Measurements from ENCODE around the gene DENND2D.
A peak's percentile ranks its signal among the peaks of the same experiment; 100 is the strongest.
"Not testable (repeated sequence)": the region's sequence is repeated elsewhere in the genome, so short reads cannot be mapped to it uniquely, and the experiment has no call there.

DENND2D gene

DNA sequence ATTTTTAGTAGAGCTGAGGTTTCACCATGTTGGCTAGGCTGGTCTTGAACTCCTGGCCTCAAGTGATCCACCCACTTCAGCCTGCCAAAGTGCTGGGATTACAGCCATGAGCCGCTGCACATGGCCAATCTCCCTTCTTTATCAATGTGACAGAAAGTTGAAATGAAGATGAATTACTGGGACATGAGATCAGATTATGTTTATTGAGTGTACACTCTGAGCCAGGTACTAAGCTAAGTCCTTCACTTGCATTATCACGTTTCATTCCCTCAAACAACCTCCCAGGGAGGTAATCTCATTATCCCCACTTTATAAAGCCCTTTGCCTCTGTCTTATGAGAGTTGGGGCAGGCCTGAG lies 20.8 kb upstream of the DENND2D start:
- no peak for DNase-seq

DNA sequence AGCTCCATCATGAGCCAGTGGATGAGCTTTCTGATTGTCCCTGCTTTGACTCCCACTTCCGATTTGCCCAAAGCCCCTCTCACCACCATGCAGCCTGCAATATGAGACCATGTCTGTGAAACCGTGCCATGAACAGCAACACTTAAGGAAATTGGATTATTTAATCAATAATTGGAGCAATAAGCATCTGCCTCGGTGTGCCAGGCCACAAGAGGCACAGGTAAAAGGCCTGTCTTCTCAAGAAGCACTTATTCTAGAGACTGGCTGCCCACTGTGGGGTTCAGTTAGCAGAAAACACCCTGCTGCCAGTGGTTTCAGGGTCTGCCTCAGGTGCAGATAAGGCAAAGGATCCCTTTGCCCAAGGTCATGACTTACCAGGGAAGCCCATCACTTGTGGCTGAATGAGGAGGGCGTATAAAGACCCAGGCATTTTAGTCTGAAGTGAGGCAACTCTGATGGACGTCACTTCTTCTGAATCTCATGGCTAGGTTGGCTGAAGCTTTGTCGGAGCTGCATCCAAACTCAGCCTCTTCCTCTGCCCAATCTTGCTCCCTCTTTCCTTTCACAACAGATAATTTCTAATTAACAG lies 19.9 kb upstream of the DENND2D start:
- DNase-seq: no peak

DNA sequence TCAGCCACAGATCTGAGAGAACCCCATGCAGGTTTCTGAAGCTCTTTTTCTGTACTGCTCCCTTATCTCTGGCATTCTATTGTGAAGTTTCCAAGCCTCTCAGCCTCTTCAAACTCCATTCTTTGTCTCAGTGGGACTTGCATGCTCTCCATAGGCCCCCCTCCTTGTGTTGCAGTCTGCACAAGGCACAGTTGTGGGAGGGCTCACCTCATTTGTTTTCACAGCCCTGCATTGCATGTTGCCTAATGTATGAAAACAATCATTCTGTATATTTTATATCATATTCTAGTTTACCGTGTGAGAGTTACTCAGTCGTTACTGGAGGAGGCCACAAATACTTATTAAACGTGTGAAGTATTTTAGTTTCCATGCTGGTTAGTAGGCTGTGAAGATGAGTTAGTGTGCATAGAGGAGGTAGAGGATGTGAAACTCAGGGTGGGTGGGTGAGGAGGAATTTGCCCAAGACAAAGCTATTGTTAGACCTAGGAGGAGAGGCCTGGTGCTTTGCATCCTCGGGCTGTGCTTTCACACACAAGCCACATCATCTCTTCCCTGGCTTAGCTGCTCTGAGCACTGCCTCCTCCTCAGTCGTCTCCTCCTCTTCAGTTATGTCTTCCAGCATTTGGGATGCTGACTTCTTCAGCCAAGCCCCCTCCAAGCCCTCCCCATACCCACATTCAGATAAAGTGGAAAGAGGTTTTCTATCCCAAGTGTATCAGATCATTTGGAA lies 19.3 kb upstream of the DENND2D start:
- DNase-seq: no peak

DNA sequence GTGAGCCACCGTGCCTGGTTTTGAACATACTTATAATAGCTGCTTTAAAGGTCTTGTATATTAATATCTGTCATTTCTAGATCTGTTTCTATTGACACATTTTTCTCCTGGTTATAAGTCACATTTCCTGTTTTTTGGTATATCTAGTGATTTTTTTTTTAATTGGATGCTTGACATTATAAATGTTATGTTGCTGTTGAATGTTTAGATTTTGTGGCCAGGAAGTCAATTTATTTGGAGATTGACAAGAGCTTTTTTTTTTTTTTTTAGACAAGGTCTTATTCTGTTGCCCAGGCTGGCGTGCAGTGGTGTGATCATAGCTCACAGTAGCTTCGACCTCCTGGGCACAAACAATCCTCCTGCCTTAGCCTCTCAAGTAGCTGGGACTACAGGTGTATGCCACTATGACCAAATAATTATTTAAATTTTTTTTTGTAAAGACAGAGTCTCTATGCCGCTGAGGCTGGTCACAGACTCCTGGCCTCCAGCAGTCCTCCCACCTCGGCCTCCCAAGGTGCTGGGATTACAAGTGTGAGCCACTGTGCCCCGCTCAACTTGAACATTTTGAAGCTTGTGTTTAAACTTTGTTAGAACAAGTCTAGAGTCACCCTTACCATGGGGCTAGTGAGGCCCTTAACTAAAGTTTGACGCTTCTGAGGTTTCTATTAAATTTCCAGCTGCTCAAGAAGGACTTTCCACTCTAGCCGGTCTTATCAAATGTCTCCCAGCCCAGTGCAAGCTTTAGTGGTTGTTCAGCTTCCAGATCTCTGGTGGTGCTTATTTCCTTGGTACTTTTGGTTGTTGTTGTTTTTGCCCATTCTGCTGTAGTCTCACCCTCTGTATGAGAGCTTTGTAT lies 18.5 kb upstream of the DENND2D start:
- no peak for DNase-seq

DNA sequence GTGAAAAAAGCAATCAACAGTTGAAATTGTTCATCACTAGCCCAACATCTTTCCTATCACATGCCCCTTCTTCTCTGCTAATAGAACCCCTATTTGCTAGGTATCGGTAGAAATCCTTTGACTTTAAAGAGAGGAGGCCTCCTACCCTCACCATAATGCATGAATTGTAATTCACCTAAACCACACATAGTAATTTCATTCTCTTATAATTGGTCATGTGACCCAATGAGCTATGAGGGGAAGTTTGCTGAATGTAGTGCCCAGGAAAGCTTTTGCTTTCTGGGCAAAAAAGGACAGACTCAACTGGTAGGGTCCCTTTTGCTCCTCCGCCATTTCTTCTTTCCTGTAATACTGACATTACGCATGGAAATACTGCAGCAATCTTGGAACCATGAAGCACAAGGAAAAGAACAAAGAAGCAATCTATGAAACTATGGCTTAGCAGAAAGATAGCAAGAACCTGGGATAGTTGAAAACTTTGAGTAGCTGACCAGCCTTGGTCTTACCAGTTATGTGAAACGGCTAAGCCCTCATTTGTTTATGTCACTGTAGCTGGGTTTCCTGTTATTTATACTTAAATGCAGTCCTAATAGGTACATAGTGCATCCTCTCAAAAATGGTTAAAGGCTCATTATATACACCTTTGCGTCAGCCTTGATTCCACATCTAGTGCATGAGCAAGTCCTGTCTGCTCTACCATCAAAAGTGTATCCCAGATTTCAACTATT lies 16.9 kb upstream of the DENND2D start:
- no peak for DNase-seq

DNA sequence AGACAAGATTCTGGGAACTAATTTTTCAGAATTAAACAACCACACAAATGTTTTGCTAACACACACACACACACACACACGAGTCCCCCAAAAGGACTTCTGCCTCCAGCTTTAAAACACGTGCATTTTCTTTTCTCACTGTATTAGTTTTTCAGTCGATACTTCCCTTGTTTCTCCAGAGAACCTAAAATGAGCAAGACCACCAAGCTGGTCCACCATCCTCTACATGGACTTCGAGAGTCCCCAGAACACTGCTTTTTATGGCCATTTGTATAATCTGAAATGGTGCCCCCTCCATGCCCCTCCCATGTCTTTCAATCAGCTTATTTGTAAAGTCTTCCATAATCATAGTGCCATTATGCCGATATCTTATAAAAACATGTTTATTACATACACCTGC lies 16.3 kb upstream of the DENND2D start:
- no peak for DNase-seq

DNA sequence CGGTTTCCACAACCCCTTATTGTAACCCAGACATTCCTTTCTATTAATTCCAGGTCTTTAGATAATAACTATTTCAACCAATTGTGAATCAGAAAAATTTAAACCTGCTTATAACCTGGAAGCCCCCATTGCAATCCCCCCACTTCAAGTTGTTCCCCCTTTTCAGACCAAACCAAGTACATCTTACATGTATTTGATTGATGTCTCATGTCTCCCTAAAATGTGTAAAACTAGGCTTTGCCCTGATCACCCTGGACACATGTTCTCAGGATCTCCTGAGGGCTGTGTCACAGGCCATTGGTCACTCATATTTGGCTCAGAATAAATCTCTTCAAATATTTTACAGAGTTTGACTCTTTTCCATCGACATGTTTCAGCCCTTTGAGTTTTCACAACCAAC lies 14.8 kb upstream of the DENND2D start:
- DNase-seq: not testable (repeated sequence)

DNA sequence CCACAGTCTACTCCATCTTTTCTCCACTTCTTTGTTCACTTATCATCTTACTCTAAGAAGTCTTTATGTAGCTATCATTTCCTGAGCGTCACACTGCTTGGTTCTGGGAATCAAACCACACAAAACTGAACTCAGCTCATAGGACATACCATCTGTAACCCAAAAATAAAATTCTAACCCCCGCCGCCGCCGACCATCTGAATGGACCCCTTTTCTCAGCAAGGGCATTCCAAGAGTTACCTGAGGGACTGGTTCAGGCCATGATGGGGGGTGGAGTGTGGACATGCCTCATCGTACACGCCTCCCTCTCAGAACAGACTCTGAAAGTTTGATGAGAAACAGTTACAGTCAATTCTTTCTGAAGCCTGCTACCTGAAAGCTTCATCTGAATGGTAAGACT lies 14.4 kb upstream of the DENND2D start:
- no peak for DNase-seq

DNA sequence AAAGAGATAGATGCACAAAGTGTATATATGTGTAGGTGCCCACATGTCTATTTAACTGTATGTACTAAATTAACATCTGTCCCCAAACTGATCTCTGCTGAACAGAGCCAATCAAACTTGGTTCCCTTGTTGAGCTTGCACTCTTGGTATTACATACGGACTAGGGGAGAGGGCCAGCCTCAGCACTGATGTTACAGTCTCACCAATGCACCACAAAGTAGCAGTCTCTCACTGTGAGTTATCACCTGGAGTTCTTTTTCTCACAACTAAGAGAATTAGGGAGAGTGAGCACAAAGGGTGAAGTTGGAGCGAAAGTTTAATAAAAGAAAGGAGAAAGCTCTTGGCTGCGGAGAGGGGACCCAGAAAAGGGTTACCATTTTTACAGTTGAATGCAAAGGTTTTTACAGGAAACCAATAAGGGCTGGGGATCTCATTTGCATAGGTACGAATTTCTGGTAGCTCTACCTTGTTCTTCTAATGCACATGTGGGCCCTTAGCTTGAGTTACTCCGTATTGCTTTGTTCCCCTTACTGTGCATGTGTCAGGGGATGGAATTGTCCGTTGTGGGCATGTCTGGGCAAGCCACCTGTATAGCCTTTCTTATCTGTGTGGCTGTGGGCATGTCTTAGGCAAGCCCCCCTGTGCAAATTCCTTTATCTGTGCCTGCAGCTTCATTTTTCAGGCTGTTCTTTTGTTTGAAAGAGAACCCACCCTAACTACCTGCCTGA lies 13.8 kb upstream of the DENND2D start:
- no peak for DNase-seq

DNA sequence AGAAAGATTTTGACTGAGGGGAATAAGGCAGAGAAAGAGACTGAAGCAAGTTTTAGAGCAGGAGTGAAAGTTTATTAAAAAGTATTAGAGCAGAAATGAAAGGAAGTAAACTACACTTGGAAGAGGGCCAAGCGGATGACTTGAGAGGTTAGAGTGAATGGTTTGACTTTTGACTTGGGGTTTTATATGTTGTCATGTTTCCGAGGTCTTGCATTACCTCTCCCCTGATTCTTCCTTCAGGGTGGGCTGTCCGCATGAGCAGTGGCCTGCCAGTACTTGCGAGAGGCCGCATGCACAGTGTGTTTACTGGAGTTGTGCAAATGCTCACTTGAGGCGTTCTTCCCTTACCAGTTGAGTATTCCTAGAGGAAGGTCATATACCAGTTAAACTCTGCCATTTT lies 13.0 kb upstream of the DENND2D start:
- no peak for DNase-seq

DNA sequence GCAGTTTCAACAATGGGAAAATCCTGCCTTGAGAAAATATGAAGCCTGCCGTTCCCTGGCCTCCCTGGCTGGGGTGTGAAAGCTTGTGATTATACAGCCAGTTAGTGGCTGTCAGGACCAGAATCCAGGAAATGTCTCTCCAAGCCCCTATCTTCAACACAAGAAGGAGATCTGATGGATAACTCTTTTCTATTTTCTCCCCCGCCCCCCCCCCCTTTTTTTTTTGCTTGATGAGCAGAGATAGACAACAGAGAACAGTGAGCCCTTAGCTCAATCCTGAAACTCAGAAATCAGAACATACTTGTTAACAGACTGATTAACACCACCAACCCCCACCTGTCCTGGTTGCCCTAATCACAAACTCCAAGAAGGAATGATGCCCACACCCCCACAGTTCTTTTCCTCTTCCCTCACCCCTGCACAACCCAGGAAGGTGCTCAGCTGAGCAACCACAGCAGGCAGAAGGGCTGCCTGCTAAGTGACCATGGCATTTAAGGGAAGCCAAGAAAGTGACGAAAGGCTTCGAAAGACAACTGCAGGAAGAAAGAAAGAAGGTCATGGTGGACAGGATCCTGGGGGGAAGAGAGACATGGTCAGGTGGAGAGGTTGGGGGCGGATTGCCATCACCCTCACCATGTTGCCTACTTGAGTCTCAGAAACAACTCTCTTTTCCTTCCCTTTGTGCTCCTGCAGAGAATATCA lies 12.3 kb upstream of the DENND2D start:
- no peak for DNase-seq

DNA sequence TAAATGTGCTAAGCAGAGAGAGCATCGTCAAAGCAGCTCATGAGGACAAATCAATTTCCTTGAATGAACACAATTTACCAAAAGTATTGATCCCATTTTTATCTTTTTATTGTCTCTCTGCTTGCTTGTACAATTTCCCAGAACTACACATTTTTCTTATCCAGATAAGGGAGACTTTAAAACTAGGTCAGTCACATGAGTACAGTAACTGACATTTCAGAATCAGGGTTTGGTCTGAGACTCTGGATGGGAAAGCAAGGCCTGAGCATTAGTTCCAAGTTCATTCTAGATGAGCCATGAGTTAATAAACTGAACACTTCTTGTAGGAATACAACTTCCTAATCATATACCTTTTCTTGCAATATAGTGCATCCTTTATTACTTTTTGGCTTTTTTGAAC lies 11.5 kb upstream of the DENND2D start:
- DNase-seq: no peak

DNA sequence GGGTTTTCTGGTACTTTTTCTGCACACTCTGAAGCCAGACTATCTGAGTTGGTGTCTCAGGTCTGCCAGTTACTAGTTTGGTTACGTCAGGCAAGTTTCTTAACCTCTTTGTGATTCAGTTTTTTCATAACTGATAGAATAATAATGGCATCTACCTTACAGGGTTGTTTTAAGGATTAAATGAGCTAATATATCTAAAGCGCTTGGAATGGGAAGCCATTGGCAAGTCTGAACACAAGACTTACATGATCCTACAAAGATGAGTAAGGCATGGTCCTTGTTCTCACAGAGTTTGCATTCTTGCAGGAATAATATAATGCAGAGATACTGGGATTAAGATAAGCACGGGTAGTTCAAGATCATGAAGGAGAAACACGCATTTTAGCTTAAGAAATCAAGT lies 9.2 kb upstream of the DENND2D start:
- DNase-seq: no peak

DNA sequence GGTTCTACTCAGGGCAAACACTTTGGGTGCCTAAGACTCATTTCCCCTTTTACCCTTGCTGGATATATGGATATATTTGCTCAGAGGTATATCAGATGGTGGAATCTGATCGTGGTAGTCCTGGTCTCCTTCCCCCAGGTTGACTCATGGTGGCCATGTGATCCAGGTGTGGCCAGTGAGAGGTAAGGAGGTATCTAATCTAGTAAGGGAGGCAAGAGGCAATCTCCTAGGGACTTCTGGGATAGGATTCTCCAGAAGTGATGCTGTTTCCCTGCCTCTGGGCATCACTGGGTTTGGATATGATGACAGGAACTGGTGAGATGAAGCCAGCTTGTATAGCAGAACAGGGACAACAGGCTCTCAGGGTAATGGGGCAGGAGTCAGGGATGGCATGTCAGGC lies 8.5 kb upstream of the DENND2D start:
- no peak for DNase-seq

DNA sequence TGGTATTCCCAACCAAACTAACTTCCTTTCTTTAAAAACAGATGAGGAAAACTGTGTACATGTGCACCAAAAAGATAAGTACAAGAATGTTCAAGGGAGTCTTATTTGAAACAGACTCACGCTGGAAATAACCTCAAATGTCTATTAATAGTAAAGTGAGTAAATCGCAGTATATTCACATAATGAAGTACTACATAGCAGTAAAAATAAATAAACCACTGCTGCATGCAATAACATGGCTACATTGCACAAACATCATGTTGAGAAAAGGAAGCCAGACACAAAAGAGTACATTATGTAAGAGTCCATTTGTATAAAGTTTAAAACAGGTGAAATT lies 5.2 kb upstream of the DENND2D start:
- no peak for DNase-seq

DNA sequence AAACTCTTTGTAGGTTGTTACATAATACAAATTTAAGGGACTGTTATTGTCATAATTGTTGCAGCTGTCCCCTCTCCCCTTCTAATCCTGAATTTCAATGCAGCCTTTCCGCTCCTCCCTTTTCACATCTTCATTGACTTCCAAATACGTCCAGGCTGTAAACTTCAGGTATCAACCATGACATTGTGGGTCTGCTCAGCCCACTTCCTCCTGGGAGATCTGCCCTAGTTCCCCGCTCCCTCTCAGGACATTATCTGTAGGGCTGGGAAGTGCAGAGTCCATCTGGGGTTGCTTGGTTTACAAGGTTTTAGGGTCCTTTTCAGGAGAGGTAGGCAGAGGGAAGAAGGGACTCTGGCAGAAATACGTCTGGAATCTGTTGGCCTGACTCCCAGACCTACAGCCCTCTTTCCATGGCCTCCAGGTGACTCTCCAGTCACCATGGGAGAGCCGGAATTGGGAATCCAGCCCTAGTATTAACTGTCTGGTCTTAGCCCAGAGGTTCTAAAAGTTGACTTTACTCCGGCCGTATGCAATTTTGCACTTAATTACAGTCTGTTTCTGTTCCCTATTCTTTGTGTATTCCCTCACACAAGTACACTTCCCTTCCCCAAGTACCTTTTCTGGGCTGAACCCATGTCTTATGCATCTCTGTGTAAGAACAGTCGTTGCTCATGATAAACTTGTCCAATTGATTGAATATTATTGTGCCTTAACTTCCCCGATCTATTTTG lies 4.7 kb upstream of the DENND2D start:
- DNase-seq: no peak

DNA sequence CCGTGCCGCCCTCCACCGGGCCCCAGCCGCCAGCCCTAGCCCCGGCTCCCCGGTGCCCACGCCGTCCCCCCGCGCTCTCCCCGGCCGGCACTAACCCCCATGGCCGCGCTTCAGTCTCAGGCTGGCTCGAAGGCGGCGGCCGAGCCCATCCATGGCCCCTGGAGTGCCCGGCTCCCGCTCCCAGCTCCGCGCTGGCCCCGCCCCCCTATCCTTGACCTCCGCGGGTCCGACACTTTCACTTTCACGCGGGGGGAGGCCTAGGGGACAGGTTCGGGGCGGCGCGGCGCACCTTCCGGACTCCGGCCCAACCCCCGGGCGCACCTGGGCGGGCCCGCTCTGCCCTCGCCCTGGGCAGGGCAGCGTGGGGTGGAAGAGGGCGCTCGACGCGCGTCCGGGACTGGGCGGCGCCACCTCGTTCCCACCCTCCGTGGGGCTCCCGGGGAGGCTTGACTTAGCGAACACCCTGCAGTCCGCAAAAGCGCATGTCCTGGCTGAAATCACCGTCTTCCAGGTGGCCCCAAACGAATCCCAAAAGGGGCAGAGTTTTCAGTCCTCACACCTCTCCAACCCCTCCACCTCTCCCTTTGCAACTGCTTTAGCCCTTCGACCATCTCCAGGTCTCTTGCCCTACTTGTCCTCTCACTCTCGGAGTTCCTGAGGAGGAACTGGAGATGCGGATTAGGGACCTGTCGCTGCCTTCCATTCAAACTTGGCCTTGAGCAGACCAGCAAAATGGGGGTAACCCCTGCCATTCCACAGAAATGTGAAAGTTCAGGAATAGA lies 3.9 kb upstream of the DENND2D start:
- peak in 1 of 2 experiments; percentile 12 for DNase-seq

DNA sequence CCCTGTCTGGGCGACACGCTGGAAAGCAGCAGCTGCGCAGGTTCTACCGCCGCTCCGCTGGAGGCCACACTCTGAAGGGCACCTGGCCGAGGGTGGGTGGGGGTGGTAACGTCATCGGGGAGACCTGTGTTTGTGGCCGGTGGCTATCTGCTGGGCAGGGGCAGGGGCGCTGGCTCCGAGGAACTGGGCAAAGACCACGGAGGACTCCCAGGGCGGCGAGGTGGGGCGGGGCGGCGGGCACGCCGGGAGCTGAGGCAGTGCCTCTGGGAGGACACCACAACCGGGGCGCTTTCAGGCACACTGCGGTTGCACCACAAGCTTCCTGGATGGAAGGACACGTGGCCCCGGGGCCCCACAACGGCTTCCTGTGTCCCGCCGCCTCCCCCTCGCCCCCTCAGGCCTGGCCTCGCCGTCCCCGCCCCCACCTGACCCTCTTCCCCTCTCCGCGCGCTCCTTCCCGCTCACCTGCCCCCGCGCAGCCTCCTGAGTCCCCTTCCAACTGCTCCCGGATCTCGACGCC lies 3.3 kb upstream of the DENND2D start:
- peak in 1 of 2 experiments; percentile 27 for DNase-seq

DNA sequence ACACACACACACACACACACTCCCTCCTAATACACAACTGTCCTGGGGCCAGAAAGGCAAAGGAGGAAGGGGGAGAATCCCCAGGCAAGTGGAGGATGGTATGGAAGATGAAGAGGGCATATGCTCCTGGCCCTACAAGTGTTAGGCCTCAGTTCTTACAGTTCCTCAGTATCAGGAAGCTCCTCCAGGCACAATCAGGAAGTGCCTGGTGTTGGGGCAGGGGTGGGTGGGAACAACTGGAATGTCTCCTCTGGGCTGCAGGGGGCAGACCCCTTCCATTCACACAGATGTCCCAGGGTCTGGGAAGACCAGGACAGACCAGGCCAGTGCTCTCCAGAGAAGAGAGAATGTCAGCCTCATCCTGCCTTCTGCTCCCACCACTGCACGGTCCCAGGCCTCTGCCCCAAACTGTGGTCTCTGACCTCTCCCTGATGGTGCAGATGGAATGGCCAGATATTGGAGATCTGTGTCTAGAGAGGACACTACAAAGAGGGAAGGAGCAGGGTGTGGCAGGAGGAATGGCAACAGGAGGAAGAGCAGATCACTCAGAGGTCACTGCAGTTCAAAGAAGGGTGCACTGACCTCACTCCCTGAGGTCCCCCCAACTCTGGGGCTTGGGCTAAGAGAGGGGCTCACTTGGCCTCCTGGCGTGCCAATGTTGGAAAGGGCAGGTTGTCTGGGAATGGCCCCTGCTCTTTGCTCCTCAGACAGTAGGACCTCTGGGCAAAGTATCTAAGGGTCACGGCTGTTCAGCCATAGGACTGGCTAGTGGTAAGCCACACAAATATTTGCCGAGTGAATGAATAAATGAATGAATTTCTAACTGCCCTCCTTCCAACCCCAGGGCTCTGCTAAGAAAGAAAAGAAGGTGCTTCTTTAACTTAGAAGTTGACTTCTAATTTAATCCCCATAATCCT lies 2.5 kb upstream of the DENND2D start:
- DNase-seq: no peak

All from NCI-H1930 (cell line).